Islet of Langerhans (tissue), 1 donor: ENCODE results near the gene DDA1.
"Not testable (repeated sequence)": the region's sequence is repeated elsewhere in the genome, so short reads cannot be mapped to it uniquely, and the experiment has no call there.

ENCODE experiments used
- FAIRE-seq: peaks from one replicate; lab custom pipeline; 2011; peaks lifted over from hg19 to GRCh38; lab: Jason Lieb, UNC

The DDA1 gene

GRCh38 chr19:17348700-17349099 is 39.3 kb downstream of the DDA1 start:
- FAIRE-seq = no peak

GRCh38 chr19:17351815-17352435 is 42.6 kb downstream of the DDA1 start:
- FAIRE-seq = no peak

- no peak for FAIRE-seq
Measured at GRCh38 chr19:17352608-17353280, 43.4 kb downstream of the DDA1 start.

GRCh38 chr19:17353386-17353785 is 44.0 kb downstream of the DDA1 start:
- FAIRE-seq = no peak

DNA sequence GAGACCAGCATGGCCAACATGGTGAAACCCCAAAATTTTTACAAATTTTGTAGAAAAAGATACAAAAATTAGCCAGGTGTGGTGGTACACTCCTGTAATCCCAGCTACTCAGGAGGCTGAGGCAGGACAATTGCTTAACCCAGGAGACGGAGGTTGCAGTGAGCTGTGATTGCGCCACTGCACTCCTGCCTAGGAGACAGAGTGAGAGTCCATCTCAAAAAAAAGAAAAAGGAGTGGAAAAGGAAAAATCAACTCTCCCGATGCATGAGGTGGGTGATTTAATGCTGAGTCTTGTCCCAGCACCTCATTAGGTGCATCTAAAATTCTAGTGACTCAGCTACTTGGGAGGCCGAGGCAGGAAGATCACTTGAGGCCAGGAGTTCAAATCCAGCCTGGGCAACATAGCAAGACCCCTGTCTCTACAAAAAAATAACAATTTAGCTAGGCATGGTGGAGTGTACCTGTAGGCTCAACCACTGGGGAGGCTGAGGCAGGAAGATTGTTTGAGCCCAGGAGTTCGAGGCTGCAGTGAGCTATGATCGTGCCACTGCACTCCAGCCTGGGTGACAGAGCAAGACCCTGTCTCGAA is 47.8 kb downstream of the DDA1 start:
- FAIRE-seq = no peak

DNA sequence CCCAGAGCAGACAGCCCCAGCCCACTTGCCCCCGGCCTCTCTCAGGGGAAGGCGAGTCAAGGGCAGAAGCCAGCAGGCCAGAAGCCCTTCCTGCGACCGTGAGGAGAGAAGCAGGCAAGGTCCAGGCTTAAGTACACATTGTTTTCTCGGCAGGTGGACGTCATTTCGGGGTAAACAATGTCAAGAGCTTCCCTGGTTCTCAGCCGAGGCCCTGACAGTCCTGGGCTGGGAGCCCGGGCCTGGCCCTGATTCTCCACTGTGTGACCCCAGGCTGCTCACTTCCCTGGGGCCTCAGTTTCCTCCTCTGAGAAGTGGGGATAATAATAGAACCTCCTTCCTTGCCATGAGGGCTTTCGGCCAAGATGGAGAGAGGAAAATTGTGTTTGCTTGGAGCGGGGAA is 48.4 kb downstream of the DDA1 start:
- FAIRE-seq = no peak

GRCh38 chr19:17358395-17358794 is 49.0 kb downstream of the DDA1 start:
- FAIRE-seq = no peak

DNA sequence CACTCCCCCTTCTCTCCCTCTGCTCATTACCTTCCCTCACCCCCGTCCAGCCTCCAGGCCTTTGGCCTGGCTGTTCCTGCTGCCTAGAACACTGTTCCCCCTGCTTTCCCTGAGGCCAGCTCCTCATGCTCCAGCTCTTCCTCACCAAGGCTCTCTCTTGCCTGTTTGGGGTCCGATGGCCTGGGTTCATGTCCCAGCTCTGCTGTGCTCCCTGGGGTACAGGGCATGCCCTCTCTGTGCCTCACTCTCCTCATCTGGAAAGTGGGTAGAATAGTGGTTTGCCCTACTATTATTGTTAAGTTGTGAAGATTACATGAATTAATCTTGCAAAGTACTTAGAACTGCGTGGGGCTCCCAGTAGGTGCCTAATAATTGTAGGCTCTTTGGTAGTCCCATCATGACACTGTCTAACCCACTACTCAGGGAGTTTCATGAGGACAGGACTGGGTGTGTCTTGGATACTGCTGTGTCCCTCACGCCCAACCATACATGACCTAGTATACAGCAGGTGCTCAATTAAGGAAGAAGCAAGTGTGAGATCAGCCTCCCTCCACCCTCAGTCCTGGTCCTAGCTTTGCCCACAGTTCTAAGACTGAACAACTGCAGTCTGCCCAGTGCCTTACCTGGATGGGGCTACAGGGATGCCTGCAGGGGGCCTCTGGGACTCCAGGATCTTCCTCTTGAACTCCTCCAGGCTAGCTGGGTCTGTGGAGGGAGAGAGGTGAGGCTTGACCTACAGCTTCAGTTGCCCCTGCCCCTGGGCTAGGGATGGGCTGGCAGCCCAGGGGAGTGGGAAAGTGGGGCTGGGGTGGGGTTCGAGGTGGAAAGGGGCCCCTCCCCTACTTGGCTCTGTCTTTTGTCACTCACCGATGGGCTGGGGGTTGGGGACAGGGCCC is 50.8 kb downstream of the DDA1 start:
- FAIRE-seq = no peak

DNA sequence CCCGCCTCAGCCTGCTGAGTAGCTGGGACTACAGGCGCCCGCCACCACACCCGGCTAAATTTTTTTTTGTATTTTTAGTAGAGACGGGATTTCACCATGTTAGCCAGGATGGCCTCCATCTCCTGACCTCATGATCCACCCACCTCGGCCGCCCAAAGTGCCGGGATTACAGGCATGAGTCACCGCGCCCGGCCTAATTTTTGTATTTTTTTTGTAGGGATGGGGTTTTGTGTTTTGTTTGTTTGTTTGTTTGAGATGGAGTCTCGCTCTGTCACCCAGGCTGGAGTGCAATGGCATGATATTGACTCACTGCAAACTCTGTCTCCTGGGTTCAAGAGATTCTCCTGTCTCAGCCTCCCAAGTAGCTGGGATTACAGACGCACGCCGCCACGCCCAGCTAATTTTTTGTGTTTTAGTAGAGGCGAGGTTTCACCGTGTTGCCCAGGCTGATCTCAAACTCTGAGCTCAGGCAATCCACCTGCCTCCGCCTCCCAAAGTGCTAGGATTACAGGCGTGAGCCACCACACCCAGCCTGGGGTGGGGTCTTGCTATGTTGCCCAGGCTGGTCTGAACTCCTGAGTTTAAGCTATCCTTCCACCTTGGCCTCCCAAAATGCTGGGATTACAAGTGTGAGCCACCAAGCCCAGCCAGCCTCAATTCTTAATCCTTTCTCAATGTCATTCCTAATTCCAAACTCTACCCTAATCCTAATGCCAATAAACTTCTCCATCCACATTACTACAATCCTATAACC is 54.7 kb downstream of the DDA1 start:
- FAIRE-seq = not testable (repeated sequence)

DNA sequence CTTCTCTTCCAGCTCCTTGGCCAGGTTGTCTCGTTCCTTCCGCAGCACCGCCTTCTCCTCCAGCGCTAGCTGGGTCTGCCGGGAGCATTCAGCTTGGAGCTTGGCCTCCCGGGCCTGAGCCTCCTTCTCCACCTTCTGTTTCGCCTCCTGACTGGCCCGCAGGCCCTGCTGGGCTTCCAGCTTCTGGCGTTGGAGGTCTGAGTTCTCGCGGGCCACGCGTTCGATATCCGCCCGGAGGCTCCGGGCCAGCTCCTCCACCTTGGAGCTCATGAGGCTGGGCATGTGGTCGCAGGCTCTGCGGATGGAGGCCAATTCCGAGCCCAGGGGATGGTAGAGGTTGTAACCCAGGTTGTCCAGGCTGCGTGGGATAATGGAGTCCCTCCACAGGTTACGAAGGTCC is 56.0 kb downstream of the DDA1 start:
- no peak for FAIRE-seq

DNA sequence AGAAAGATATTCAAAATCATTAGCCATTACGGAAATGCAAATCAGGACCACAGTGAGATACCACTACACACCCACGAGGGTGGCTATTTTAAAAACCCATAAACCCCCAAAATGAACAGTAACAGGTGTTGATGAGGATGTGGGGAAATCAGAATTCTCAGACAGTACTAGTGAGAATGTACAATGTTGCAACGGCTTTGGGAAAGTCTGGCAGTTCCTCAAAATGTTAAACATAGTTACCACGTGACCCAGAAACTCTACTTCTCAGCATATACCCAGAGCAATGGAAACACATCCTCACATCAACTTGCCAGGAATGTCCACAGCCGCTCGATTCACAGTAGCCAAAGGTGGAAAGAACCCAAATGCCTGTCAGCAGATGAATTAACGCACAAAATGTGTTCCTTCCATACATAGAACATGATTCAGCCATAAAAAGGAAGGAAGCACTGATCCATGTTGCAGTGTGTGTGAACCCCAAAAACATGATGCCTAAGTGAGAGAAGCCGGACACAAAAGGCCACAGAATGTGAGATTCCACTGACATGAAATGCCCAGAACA is 60.7 kb downstream of the DDA1 start:
- FAIRE-seq = no peak
